ENCODE data around the gene P2RX2.

Gene P2RX2

GRCh38 chr12:132618683-132619043, at the start of gene P2RX2:
TSS of gene P2RX2 (plus strand) at chr12:132618776. CDS start at chr12:132618817, 41 bp downstream.
- no peak for DNase-seq

- no peak for DNase-seq
These were observed 49.6 kb upstream of the P2RX2 start for GRCh38 chr12:132568826-132569480.

GRCh38 chr12:132569856-132570480, 48.6 kb upstream of the P2RX2 start:
- DNase-seq, result no peak

GRCh38 chr12:132570635-132571034, 47.9 kb upstream of the P2RX2 start:
- DNase-seq, result no peak

GRCh38 chr12:132571051-132571450, 47.5 kb upstream of the P2RX2 start:
- no peak for DNase-seq

GRCh38 chr12:132571598-132571997, 47.0 kb upstream of the P2RX2 start:
- DNase-seq, result no peak

- no peak for DNase-seq
These were observed 46.5 kb upstream of the P2RX2 start for GRCh38 chr12:132572106-132572505.

- DNase-seq, result no peak
These were observed 45.5 kb upstream of the P2RX2 start for GRCh38 chr12:132572801-132573760.

GRCh38 chr12:132574271-132574996, 44.1 kb upstream of the P2RX2 start:
- no peak for DNase-seq

- DNase-seq, result no peak
These were observed 42.9 kb upstream of the P2RX2 start for GRCh38 chr12:132575661-132576060.

- no peak for DNase-seq
These were observed 41.9 kb upstream of the P2RX2 start for GRCh38 chr12:132576701-132577100.

- DNase-seq, result no peak
These were observed 41.2 kb upstream of the P2RX2 start for GRCh38 chr12:132577191-132577920.

- DNase-seq, result no peak
These were observed 40.5 kb upstream of the P2RX2 start for GRCh38 chr12:132578118-132578517.

- DNase-seq, result no peak
These were observed 39.8 kb upstream of the P2RX2 start for GRCh38 chr12:132578826-132579225.

GRCh38 chr12:132579744-132580143, 38.8 kb upstream of the P2RX2 start:
- DNase-seq, result no peak

GRCh38 chr12:132580701-132581292, 37.8 kb upstream of the P2RX2 start:
- no peak for DNase-seq

GRCh38 chr12:132581348-132582057, 37.1 kb upstream of the P2RX2 start:
- DNase-seq, result no peak

- no peak for DNase-seq
These were observed 36.5 kb upstream of the P2RX2 start for GRCh38 chr12:132582058-132582420.

GRCh38 chr12:132582582-132583410, 35.8 kb upstream of the P2RX2 start:
- no peak for DNase-seq

- DNase-seq, result no peak
These were observed 35.2 kb upstream of the P2RX2 start for GRCh38 chr12:132583411-132583710.

GRCh38 chr12:132583736-132584135, 34.8 kb upstream of the P2RX2 start:
- no peak for DNase-seq
